OCI-LY7 (cell line): ENCODE data around the gene BTRC.

Experiments used
- CTCF ChIP-seq: fragments of 200-600 bp; sonication (generic); conservative IDR thresholded peaks from 2 replicates; pipeline ENCODE4 v1.5.1; 2014; ENCODE audit warnings: mild to moderate bottlenecking, antibody characterized with exemption, low read length, moderate library complexity, mixed read lengths
- EZH2phosphoT487 ChIP-seq: fragments of 200-600 bp; sonication (generic); IDR thresholded peaks from 2 replicates; pipeline ENCODE4 v1.6.1; 2018; ENCODE audit warnings: low read depth, borderline replicate concordance, mild to moderate bottlenecking, mixed run types, antibody characterized with exemption, low read length, moderate library complexity, mixed read lengths

- TF ChIP-seq CTCF (no peak), EZH2phosphoT487 (no peak)
These were observed 198.5 kb downstream of the BTRC start for GRCh38 chr10:101552442-101552841.
